ENCODE data around the gene ZNRF1. TPM values are rescaled to one million over a fixed set of nuclear protein-coding genes. Genes with fewer than 3 reads are reported as not detected.
A peak's percentile ranks its signal among the peaks of the same experiment; 100 is the strongest.

The ZNRF1 gene
- polyA plus RNA-seq, 1 donor, result 34.6 TPM

DNA sequence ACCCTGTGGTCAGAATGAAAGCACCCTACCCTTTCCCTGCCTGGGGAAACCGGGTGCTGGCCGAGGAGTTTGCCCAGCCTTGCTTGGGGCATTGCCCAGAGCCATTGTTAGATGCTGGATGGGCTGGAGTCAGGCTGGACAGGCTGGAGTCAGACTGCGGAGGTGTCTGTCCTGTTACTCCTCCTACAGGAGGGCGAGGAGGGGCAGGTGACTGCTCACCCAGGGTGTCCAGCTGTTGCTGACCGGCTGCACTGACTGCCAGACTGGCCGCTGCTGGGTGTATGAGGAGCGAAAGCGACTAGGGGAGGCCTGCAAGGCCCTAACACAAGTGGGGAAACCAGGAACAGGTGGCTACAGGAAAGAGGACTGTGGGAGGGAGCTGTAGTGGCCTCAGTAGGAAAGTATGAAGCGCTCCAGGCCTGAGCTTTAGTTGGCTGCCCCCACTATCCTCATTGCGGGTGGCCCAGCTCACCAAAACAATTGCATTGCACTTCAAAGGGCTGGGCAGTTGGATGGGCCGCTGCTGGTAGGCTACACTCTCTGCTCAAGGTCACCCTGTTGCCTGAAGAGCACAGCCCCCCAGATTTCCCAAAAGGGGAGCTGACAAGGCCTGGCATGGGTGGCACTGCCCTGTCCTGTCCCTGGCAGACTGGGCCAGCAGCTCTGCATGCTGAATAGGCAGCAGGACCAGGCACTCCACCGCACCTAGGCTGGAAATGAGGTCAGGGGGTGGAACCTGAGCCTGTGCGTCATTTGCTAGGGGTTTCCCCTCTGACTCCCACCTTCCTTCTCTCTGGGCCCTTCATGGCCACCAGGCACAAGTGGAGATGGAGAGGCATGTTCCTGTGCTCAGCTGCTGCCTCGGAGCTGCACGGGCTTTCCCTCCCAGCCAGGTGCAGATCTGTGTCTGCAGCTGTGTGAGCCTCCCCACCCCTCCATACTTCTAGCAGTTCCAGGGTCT, 99.4 kb downstream of the ZNRF1 start:
- DNase-seq, result no peak

- no peak for DNase-seq
Measured at GRCh38 chr16:75099075-75099667, 100.3 kb downstream of the ZNRF1 start.

DNA sequence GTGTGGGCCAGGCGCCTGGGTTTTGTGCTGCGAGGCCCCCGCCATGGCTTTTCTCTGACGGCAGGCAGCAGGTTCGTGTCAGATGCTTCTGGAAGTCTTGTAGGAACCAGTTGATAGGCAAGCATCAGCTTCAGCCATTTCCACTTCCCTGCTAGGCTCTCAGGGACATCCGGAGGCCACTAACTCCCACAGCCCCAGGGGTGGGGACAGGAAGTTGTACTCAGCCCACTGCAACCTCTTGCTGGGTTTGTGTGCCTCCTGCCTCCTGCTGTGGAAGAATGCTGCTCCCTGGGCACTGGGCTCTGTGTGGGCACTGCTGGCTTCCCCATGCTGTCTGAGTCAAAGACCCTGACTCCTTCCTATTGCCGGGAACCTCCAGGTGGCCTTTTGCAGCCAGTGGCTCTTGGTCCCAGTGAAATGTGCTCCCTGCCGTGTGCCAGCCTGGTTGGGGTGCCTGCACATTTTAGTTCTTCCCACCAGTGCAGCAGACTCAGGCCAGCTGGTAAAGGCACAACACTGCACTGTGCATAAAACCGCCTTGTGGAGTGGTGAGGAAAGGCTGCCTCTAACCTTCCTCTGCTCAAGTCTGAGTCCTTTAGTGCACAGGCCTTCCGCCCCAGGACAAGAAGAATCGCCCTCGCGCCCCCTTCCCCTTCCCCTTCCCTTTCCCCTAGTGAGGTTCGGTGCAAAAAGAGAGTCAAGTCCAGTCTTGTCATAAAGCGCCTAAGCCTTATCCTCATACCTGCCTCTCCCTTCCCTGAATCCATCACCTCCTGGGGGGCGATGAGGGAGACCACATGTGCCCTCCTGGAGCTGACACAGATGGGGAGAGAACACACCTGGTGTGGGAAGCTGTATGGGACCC, 101.1 kb downstream of the ZNRF1 start:
- DNase-seq, result no peak

DNA sequence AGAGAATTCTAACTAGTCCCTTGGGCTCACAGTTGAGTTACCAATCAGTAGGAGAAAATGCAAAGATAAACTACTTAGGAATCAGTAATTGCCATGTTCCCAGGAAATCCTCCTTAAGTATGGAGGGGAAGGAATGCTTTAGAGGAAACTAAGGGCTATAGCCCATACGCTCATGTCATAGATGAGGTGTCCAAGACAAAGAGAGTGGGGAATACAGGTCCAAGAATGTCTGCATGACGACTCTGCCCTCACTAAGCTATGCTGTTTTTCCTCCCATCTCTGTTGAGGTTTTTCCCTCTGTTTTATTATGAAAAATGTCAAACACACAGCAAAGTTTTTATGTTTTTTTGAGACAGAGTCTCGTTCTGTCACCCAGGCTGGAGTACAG, 101.8 kb downstream of the ZNRF1 start:
- no peak for DNase-seq

DNA sequence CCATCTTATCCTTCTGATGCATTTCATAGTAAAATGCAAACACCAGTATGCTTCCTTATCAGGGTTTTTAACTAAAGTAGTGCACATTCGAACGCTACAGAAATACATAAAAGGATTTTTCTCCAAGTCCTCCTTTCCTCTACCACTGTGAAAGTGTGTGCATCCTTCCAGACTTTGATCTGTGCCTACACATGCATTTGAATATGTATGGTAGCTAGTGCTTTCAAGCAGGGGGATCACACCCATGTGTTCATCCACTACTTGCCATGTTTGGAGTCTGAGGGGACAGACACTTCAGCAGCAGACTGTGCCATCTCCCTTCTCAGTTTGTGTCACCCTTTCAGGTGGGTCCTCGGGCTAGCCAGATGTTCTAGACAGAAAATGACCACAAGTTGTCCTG, 102.8 kb downstream of the ZNRF1 start:
- no peak for DNase-seq

DNA sequence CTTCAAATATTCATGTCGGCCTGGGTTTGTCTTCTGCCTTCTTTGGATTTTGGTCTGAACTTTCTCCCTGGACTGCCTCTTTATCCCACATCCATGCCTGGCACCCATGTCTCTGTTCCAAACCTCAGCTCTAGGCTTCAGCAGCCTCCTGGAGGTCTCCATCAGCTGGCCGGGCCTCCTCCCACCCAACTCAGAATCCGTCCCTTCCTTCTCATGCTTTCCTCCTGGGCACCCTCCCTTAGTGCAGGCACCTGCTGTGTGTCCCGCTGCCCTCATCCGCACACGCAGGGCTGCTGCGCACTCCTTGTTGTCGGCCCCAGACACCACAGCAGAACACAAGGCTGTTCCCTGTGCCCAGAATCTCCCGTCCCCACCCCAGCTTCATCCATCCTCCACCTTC, 103.8 kb downstream of the ZNRF1 start:
- DNase-seq, result no peak

- no peak for DNase-seq
Measured at GRCh38 chr16:75103994-75104393, 105.2 kb downstream of the ZNRF1 start.

- DNase-seq, result no peak
Measured at GRCh38 chr16:75104836-75105235, 106.0 kb downstream of the ZNRF1 start.

DNA sequence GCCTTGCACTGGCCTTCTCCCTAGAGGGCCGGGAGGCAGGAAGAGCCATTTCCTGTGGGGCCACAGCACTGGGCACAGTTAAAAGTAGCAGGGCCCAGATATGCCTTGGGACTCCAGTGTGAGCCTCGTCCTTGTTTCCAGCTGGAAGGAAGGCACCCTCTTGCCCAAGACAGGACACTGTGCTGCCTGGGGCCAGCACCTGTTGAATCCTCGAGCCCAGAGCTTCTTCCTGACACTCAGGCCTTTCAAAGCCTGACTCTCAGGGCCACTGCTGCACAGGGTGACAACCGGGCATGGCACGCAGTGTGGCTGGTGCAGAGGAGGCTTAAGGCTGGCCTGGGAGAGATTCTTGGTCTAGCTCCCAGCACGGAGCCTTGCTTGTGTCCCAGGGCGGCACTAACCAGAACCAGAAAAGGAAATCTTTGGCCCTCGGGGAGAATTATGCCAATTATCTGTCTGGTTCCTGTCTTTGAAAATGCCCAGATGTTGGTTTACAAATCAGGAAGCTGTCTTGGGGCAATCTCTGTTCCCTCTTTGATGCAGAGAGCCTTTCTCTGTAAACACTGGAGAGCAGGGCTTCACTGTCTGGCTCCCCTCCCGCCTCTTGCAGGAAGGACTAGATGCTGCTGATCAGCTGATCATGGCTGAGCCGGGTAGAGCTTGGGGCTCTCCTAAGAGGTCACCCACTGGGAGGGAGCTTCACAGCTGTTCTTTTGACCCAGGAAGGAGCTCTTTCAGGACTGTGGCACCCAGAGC, 106.7 kb downstream of the ZNRF1 start:
- DNase-seq, result no peak

GRCh38 chr16:75106351-75107274, 107.8 kb downstream of the ZNRF1 start:
- DNase-seq, result no peak

GRCh38 chr16:75107505-75107904, 108.7 kb downstream of the ZNRF1 start:
- DNase-seq, result no peak

GRCh38 chr16:75108792-75109731, 110.2 kb downstream of the ZNRF1 start:
- DNase-seq, result peak; percentile 66

DNA sequence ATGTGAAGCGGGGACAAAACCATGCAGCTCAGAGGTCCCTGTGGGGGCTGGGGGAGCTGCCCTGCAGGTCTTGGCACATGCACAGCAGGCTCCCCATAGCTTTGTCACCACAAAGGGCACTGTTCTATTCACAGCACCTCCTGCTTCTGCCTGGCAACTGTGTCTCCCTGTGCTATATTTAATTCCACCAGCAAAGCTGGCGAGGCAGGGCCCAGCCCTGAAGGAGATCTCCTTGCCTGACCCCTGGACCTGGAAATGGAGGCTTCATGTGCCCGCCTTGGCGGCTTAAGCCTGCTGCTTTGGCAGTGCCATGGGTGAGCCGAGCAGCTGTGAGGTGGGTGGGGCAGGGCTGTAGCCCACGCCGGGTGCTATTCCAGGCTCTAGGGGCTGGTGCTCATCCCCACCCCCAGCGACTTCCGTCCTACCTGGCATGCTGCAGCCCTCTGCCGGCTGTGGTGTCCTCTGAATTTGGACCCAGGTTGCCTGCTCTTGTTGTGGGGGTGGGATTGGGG, 111.0 kb downstream of the ZNRF1 start:
- no peak for DNase-seq

DNA sequence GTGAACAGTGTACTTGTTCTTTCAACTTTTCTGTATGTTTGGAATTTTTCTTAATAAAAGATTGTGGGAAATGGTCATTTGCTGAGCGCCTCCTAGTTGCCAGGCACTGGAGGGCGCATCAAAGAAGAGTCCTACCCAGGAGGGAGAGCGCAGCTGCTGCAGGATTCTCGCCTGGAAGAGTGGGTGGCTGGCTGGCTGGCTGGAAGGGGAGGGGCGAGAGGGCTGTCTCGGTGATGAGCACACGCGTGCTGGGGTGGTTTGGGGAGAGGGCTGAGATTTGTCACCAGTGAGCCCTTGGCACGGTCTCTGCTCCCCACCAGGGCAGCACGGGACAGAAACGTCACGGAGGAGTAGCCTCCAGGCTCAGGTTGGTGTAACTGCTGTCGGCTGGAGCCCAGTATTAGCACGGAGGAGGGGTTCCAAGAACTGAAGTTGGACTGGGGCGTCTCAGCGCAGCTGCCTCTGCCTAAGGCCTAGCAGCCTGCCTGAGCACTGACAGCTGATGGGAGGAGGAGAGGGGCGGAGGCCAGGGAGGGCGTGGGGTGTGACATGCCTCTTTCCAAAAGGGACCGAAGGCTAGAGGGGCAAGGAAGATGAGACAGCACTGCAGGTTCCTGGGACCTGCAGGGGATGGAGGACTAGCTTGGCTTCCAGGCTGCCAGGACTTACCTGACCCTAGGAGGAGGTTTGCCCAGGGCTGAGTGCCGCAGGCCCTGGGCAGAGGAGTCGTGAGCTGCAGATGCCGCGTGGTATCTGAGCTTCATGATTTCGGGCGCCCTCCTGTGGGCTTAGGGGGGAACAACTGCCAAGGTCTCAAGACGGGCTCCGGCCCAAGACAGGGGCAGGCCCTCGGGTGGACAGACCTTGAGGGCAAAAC, 112.1 kb downstream of the ZNRF1 start:
- peak; percentile 89 for DNase-seq

GRCh38 chr16:75111514-75111940, 112.7 kb downstream of the ZNRF1 start:
- no peak for DNase-seq

- DNase-seq, result no peak
Measured at GRCh38 chr16:75111961-75112733, 113.3 kb downstream of the ZNRF1 start.

GRCh38 chr16:75112734-75113491, 114.1 kb downstream of the ZNRF1 start:
- DNase-seq, result no peak

Measured in left kidney (tissue), 2 donors.